Keratinocyte (primary cell): ENCODE results near the gene PSMC3. TPM values are rescaled to one million over a fixed set of nuclear protein-coding genes. Genes with fewer than 3 reads are reported as not detected.

ENCODE experiments used
- DNase-seq: peaks from one replicate; pipeline ENCODE4 v3.0.0-alpha.2; 2011; ENCODE audit warnings: low read depth, missing footprints, low spot score
- FAIRE-seq: peaks from 2 replicates; lab custom pipeline; 2011; peaks lifted over from hg19 to GRCh38; lab: Jason Lieb, UNC
- H2AFZ ChIP-seq: 2 replicates; pipeline ENCODE4 v1.6.0; 2012; ENCODE audit warnings: low read length, control low read depth, inconsistent platforms; ENCODE audit not compliant: control insufficient read depth
- H3K27ac ChIP-seq: 2 replicates; pipeline ENCODE4 v1.5.1; 2011; ENCODE audit warnings: low read length; ENCODE audit not compliant: control insufficient read depth, insufficient read depth
- H3K27me3 ChIP-seq: 3 replicates; pipeline ENCODE4 v1.6.0; 2011; ENCODE audit warnings: low read length; ENCODE audit not compliant: control insufficient read depth, insufficient read depth; ENCODE audit errors: extremely low read depth
- H3K36me3 ChIP-seq, 2 experiments: 2 replicates in 1 of 2; 3 replicates in 1 of 2; pipeline ENCODE4 v1.5.1; 2011; ENCODE audit warnings: low read length in 2 of 2, mild to moderate bottlenecking in 1 of 2; ENCODE audit not compliant: control insufficient read depth in 2 of 2, insufficient read depth in 2 of 2; ENCODE audit errors: extremely low read depth in 1 of 2
- H3K4me1 ChIP-seq: 3 replicates; pipeline ENCODE4 v1.5.1; 2011; ENCODE audit warnings: low read length; ENCODE audit not compliant: control insufficient read depth, insufficient read depth; ENCODE audit errors: extremely low read depth
- H3K4me2 ChIP-seq: 3 replicates; pipeline ENCODE4 v1.6.0; 2011; ENCODE audit warnings: low read depth, low read length; ENCODE audit not compliant: control insufficient read depth, insufficient read depth; ENCODE audit errors: extremely low read depth
- H3K4me3 ChIP-seq, 3 experiments: fragments of 200-600 bp in 1 of 3; sonication (generic) in 1 of 3; 2 replicates in 2 of 3; 3 replicates in 1 of 3; pipeline ENCODE4 v1.5.1; 2011 to 2016; ENCODE audit warnings: low read length in 3 of 3, mild to moderate bottlenecking in 3 of 3, control low read depth in 2 of 3, inconsistent platforms in 1 of 3, low read depth in 1 of 3, mixed read lengths in 1 of 3, mixed run types in 1 of 3, moderate library complexity in 1 of 3; ENCODE audit not compliant: control insufficient read depth in 2 of 3, insufficient read depth in 2 of 3; ENCODE audit errors: extremely low read depth in 1 of 3
- H3K79me2 ChIP-seq: 2 replicates; pipeline ENCODE4 v1.6.0; 2012; ENCODE audit warnings: low read length; ENCODE audit not compliant: control insufficient read depth, insufficient read depth
- H3K9ac ChIP-seq: 3 replicates; pipeline ENCODE4 v1.6.0; 2011; ENCODE audit warnings: low read length; ENCODE audit not compliant: control insufficient read depth, insufficient read depth; ENCODE audit errors: extremely low read depth
- H3K9me1 ChIP-seq: 3 replicates; pipeline ENCODE4 v1.6.0; 2011; ENCODE audit warnings: low read length; ENCODE audit not compliant: control insufficient read depth, insufficient read depth; ENCODE audit errors: extremely low read depth
- H3K9me3 ChIP-seq: 2 replicates; pipeline ENCODE4 v1.5.1; 2012; ENCODE audit warnings: low read depth, low read length; ENCODE audit not compliant: control insufficient read depth
- H4K20me1 ChIP-seq: 3 replicates; pipeline ENCODE4 v1.6.0; 2011; ENCODE audit warnings: low read length; ENCODE audit not compliant: control insufficient read depth, insufficient read depth; ENCODE audit errors: extremely low read depth
- CTCF ChIP-seq, 3 experiments: IDR thresholded peaks in 1 of 3; conservative IDR thresholded peaks in 1 of 3; optimal IDR thresholded peaks in 1 of 3; 2 replicates in 2 of 3; 3 replicates in 1 of 3; pipeline versions ENCODE3 to v1.5.1; 2011; ENCODE audit warnings: low read length in 3 of 3, mild to moderate bottlenecking in 3 of 3, moderate library complexity in 2 of 3, control low read depth in 1 of 3, inconsistent platforms in 1 of 3; ENCODE audit not compliant: insufficient read depth in 2 of 3; ENCODE audit errors: extremely low read depth in 1 of 3
- EZH2 ChIP-seq: IDR thresholded peaks from one replicate; pipeline ENCODE4 v1.6.1; 2012; ENCODE audit warnings: inconsistent platforms, mild to moderate bottlenecking, low read length, moderate library complexity
- dilution Hi-C: fragments of 300-500 bp; cut with MboI; formaldehyde crosslinking; loops from one replicate; pipeline ENCODE4 v1.7.0; 2020; ENCODE audit warnings: low sequenced_read_pairs; ENCODE audit not compliant: extremely low pct_ligation_motif_present
- polyA plus RNA-seq, 5 experiments: library from polyadenylated mRNA; depleted of rRNA in 3 of 5; stranded (reverse) in 3 of 5; stranded (forward) in 1 of 5; unstranded in 1 of 5; fragments of >200 nt; gene quantifications; 1 replicate in 1 of 5; 2 replicates in 3 of 5; 3 replicates in 1 of 5; pipeline versions ENCODE4 v1.2.1 to v1.2.3, GENCODE V29; 2011 to 2012; ENCODE audit warnings: missing spikeins in 2 of 5, low read depth in 1 of 5, low replicate concordance in 1 of 5

Gene PSMC3
- polyA plus RNA-seq, 1 donor (not counting 4 experiments of a cell fraction or from before 2014, with no cell fraction given): 172 TPM

GRCh38 chr11:47441421-47441820, 15.2 kb upstream of the PSMC3 start:
- Histone ChIP-seq H3K36me3 (peaks cover 0 to 4% of the 10 kb centered on the region in 2 experiments), H3K9me3 (no peaks in the 10 kb centered on the region), H3K9me1 (no peaks in the 10 kb centered on the region), H3K4me3 (no peak overlapping the region), H3K27ac (no peak overlapping the region), H2AFZ (no peak overlapping the region), H3K9ac (no peak overlapping the region), H4K20me1 (no peaks in the 10 kb centered on the region), H3K4me2 (no peak overlapping the region), H3K4me1 (no peaks in the 10 kb centered on the region), H3K27me3 (no peaks in the 10 kb centered on the region), H3K79me2 (no peaks in the 10 kb centered on the region)
- dilution Hi-C loops: no loop called here
- FAIRE-seq (no peak), DNase-seq (no peak)
- TF ChIP-seq CTCF (optimal IDR thresholded peaks at IDR 0.05 in 1 of 3, IDR thresholded peaks at IDR 0.05 in 1 of 3, conservative IDR thresholded peaks at IDR 0.05 in 1 of 3; ENCODE audit: extremely low read depth in 1 of 3, insufficient read depth in 2 of 3, low read length in 3 of 3): no peak

- FAIRE-seq (no peak), DNase-seq (no peak)
- Histone ChIP-seq H3K36me3 (peaks cover 0 to 4% of the 10 kb centered on the region in 2 experiments), H4K20me1 (no peaks in the 10 kb centered on the region), H3K9me3 (no peaks in the 10 kb centered on the region), H3K4me3 (no peak overlapping the region), H3K9me1 (no peaks in the 10 kb centered on the region), H3K27me3 (no peaks in the 10 kb centered on the region), H3K9ac (no peak overlapping the region), H2AFZ (no peak overlapping the region), H3K27ac (no peak overlapping the region), H3K4me2 (no peak overlapping the region), H3K79me2 (no peaks in the 10 kb centered on the region), H3K4me1 (no peaks in the 10 kb centered on the region)
- TF ChIP-seq CTCF (optimal IDR thresholded peaks at IDR 0.05 in 1 of 3, IDR thresholded peaks at IDR 0.05 in 1 of 3, conservative IDR thresholded peaks at IDR 0.05 in 1 of 3; ENCODE audit: extremely low read depth in 1 of 3, insufficient read depth in 2 of 3, low read length in 3 of 3) (no peak), EZH2 (no peak)
- dilution Hi-C loops: no loop called here
Measured at GRCh38 chr11:47440054-47440476, 13.8 kb upstream of the PSMC3 start.
